HepG2 (cell line): ENCODE results near the gene PRAMEF12. TPM values are rescaled to one million over a fixed set of nuclear protein-coding genes. Genes with fewer than 3 reads are reported as not detected.
"Not testable (repeated sequence)": the region's sequence is repeated elsewhere in the genome, so short reads cannot be mapped to it uniquely, and the experiment has no call there.

Experiments
- ATAC-seq: fragments of 200-7000 bp; cut with Tn5 transposase; 3 replicates; pipeline ENCODE4 v1.9.1; 2020; ENCODE audit warnings: mild to moderate bottlenecking, moderate library complexity
- BruUV-seq: library from RNA; stranded (reverse); fragments of 400-500 nt; replicated peaks from 2 replicates; lab custom pipeline; 2021; lab: Mats Ljungman, UMichigan
- CTCF ChIA-PET: fragments of 300-600 bp; formaldehyde crosslinking; extraction: SDS; loops from one replicate; lab custom pipeline; 2021; ENCODE audit warnings: low total read pairs, inconsistent platforms, low intra/inter-chr PET ratio; lab: Yijun Ruan, JAX
- POLR2A ChIA-PET: fragments of 350-600 bp; sonication (Branson Sonifier 250); formaldehyde crosslinking; loops from one replicate; lab custom pipeline; 2020; ENCODE audit warnings: antibody characterized with exemption, inconsistent platforms; lab: Yijun Ruan, JAX
- DNase-seq: peaks from one replicate; pipeline ENCODE4 v3.0.0-alpha.2; 2015; ENCODE audit warnings: low spot score
- FAIRE-seq: peaks from 3 replicates; lab custom pipeline; 2011; peaks lifted over from hg19 to GRCh38; lab: Jason Lieb, UNC
- H2AFZ ChIP-seq: one replicate; pipeline ENCODE4 v1.6.1; 2011; ENCODE audit warnings: low read length, inconsistent platforms
- H3K27ac ChIP-seq: fragments of 300-600 bp; 3 replicates; pipeline ENCODE4 v1.8.0; 2011; ENCODE audit warnings: mixed run types, mild to moderate bottlenecking, mixed read lengths, low read length, inconsistent platforms; ENCODE audit not compliant: insufficient read depth; ENCODE audit errors: extremely low read length
- H3K27me3 ChIP-seq, 2 experiments: fragments of 200-600 bp in 1 of 2; 2 replicates in 1 of 2; 3 replicates in 1 of 2; pipeline versions ENCODE4 v1.6.0 to v1.8.0; 2011; ENCODE audit warnings: low read length in 2 of 2, mild to moderate bottlenecking in 2 of 2, moderate library complexity in 2 of 2, inconsistent platforms in 1 of 2; ENCODE audit not compliant: insufficient read depth in 2 of 2, control insufficient read depth in 1 of 2
- H3K36me3 ChIP-seq, 2 experiments: fragments of 200-600 bp in 1 of 2; replicated peaks in 1 of 2; 2 replicates in 1 of 2; 3 replicates in 1 of 2; pipeline versions ENCODE4 v1.5.1 to v1.8.0; 2011; ENCODE audit warnings: low read length in 2 of 2, inconsistent platforms in 1 of 2; ENCODE audit not compliant: insufficient read depth in 2 of 2, control insufficient read depth in 1 of 2
- H3K4me1 ChIP-seq: 2 replicates; pipeline ENCODE4 v1.5.1; 2012; ENCODE audit warnings: low read length, inconsistent platforms; ENCODE audit not compliant: insufficient read depth
- H3K4me2 ChIP-seq: 2 replicates; pipeline ENCODE4 v1.6.0; 2011; ENCODE audit warnings: low read depth, low read length, inconsistent platforms
- H3K4me3 ChIP-seq, 3 experiments: fragments of 200-600 bp in 1 of 3; sonication (generic), shearing (Covaris generic) in 1 of 3; replicated peaks in 1 of 3; 2 replicates each; pipeline ENCODE4 v1.5.1; 2011 to 2016; ENCODE audit warnings: low read length in 3 of 3, inconsistent platforms in 2 of 3, low read depth in 2 of 3, mild to moderate bottlenecking in 2 of 3, control low read depth in 1 of 3, mixed read lengths in 1 of 3; ENCODE audit not compliant: insufficient read depth in 1 of 3
- H3K79me2 ChIP-seq: one replicate; pipeline ENCODE4 v1.6.1; 2011; ENCODE audit warnings: low read length, inconsistent platforms; ENCODE audit not compliant: insufficient read depth
- H3K9ac ChIP-seq: 2 replicates; pipeline ENCODE4 v1.6.0; 2011; ENCODE audit warnings: mild to moderate bottlenecking, low read depth, low read length, inconsistent platforms; ENCODE audit not compliant: insufficient read depth
- H3K9me3 ChIP-seq: 2 replicates; pipeline ENCODE4 v1.5.1; 2012; ENCODE audit warnings: mild to moderate bottlenecking, low read length
- H4K20me1 ChIP-seq: 2 replicates; pipeline ENCODE4 v1.6.0; 2011; ENCODE audit warnings: inconsistent platforms, mild to moderate bottlenecking, low read length, moderate library complexity; ENCODE audit not compliant: insufficient read depth
- EP300 ChIP-seq, 3 experiments: sonication (generic) in 1 of 3; formaldehyde crosslinking in 1 of 3; IDR thresholded peaks; 2 replicates each; pipeline versions ENCODE4 v1.5.1 to v1.6.1; 2011 to 2020; ENCODE audit warnings: low read depth in 2 of 3, low read length in 2 of 3, borderline replicate concordance in 1 of 3, improper control_type of control experiment in 1 of 3, mild to moderate bottlenecking in 1 of 3, missing genetic modification reagents in 1 of 3, moderate library complexity in 1 of 3
- FOXP1 ChIP-seq, 2 experiments: fragments of 450-650 bp in 1 of 2; IDR thresholded peaks; 2 replicates each; pipeline ENCODE4 v1.6.1; 2017 to 2018; ENCODE audit warnings: antibody characterized with exemption in 1 of 2
- HNF4A ChIP-seq: sonication (generic); formaldehyde crosslinking; IDR thresholded peaks from 2 replicates; pipeline ENCODE4 v1.4.0; 2020; ENCODE audit warnings: missing genetic modification reagents
- NFKB2 ChIP-seq: sonication (generic); formaldehyde crosslinking; IDR thresholded peaks from 2 replicates; pipeline ENCODE4 v1.4.0; 2020; ENCODE audit warnings: missing genetic modification reagents, borderline replicate concordance
- SOX6 ChIP-seq, 2 experiments: fragments of 450-650 bp in 1 of 2; sonication (generic) in 1 of 2; formaldehyde crosslinking in 1 of 2; IDR thresholded peaks; 2 replicates each; pipeline versions ENCODE4 v1.4.0 to v1.6.1; 2017 to 2020; ENCODE audit warnings: antibody characterized with exemption in 1 of 2, mild to moderate bottlenecking in 1 of 2, missing genetic modification reagents in 1 of 2
- ZNF441 ChIP-seq: sonication (generic); formaldehyde crosslinking; IDR thresholded peaks from 2 replicates; pipeline ENCODE4 v1.7.0; 2021; ENCODE audit warnings: missing genetic modification reagents, borderline replicate concordance
- ZNF496 ChIP-seq: sonication (generic); formaldehyde crosslinking; IDR thresholded peaks from 2 replicates; pipeline ENCODE4 v1.8.1; 2023; ENCODE audit warnings: mild to moderate bottlenecking, moderate library complexity, missing genetic modification reagents; ENCODE audit not compliant: insufficient replicate concordance
- ZNF558 ChIP-seq: sonication (generic); formaldehyde crosslinking; IDR thresholded peaks from 2 replicates; pipeline ENCODE4 v1.9.0; 2022; ENCODE audit warnings: mild to moderate bottlenecking, missing genetic modification reagents, borderline replicate concordance
- ZNF850 ChIP-seq: sonication (generic); formaldehyde crosslinking; conservative IDR thresholded peaks from 2 replicates; pipeline ENCODE4 v1.9.0; 2021; ENCODE audit warnings: mild to moderate bottlenecking, missing genetic modification reagents
- ZSCAN21 ChIP-seq: sonication (generic); formaldehyde crosslinking; IDR thresholded peaks from 2 replicates; pipeline ENCODE4 v1.8.0; 2022; ENCODE audit warnings: mild to moderate bottlenecking, missing genetic modification reagents, moderate library complexity, borderline replicate concordance
- WGBS: methylation state at CpG from one replicate; pipeline ENCODE4 v1.1.6; 2017; ENCODE audit warnings: low lambda C conversion rate; 5-methylcytosine and 5-hydroxymethylcytosine counted together
- in situ Hi-C: cut with HindIII; loops from 2 replicates; pipeline ENCODE4 v1.10.0; 2017; ENCODE audit warnings: low pct_unique_long_range_greater_than_20kb; ENCODE audit not compliant: extremely low pct_ligation_motif_present
- intact Hi-C: fragments of 100-400 bp; cut with micrococcal nuclease; formaldehyde crosslinking; loops from one replicate; pipeline ENCODE4 v1.10.0; 2022; ENCODE audit not compliant: unreplicated experiment
- polyA plus RNA-seq, 8 experiments: library from polyadenylated mRNA; depleted of rRNA in 3 of 8; stranded (reverse) in 7 of 8; unstranded in 1 of 8; fragments of >200 nt; fragmentation: Illumina TruSeq in 4 of 8; extraction: Trizol in 4 of 8; gene quantifications; 2 replicates each; pipeline versions ENCODE4 v1.2.1 to v1.2.3, GENCODE V29; 2011 to 2016; ENCODE audit warnings: low read depth in 4 of 8, missing spikeins in 1 of 8, mixed read lengths in 1 of 8; ENCODE audit not compliant: insufficient read depth in 1 of 8
- total RNA-seq, 5 experiments: library from RNA; depleted of rRNA; stranded (reverse); fragments of >200 nt; fragmentation: Illumina TruSeq; extraction: Trizol; gene quantifications; 2 replicates each; pipeline ENCODE4 v1.2.3, GENCODE V29; 2016; ENCODE audit warnings: low read depth in 1 of 5
- TF ChIP-seq, protein P1 (sequence below): sonication (generic); formaldehyde crosslinking; IDR thresholded peaks from 2 replicates; pipeline ENCODE4 v1.9.0; 2022; ENCODE audit warnings: missing genetic modification reagents, mild to moderate bottlenecking, borderline replicate concordance
- TF ChIP-seq, protein P2 (sequence below): sonication (generic); formaldehyde crosslinking; IDR thresholded peaks from 2 replicates; pipeline ENCODE4 v1.4.0; 2020; ENCODE audit warnings: mild to moderate bottlenecking, missing genetic modification reagents

PRAMEF12 gene
- total and polyA plus RNA-seq, 2 of the 13 experiments (the other 11 are each of a cell fraction or from before 2014, with no cell fraction given), result not detected

DNA sequence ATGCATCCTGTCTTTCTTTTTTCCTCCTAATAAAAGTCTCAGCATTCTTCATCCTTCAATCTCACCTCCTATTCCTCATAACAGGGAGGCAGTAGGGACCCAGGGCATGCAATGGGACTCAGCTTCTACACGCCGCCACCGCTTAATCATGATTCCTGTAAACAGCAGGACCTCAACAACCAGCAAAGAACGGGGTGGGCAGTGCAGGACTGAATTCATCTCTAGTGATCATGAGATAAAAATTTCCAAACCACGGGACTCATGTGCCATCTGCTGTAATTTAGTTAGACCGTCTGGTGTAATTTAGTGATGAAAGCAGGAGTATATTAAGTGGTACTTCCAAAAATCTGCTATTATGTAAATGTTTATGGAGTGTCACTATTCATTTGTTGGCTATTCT, 5.4 kb downstream of the PRAMEF12 start:
- TF ChIP-seq ZNF558 (CRISPR knock-in tag), result no peak
- TF ChIP-seq ZNF441 (CRISPR knock-in tag), result no peak
- TF ChIP-seq, protein P1, sequence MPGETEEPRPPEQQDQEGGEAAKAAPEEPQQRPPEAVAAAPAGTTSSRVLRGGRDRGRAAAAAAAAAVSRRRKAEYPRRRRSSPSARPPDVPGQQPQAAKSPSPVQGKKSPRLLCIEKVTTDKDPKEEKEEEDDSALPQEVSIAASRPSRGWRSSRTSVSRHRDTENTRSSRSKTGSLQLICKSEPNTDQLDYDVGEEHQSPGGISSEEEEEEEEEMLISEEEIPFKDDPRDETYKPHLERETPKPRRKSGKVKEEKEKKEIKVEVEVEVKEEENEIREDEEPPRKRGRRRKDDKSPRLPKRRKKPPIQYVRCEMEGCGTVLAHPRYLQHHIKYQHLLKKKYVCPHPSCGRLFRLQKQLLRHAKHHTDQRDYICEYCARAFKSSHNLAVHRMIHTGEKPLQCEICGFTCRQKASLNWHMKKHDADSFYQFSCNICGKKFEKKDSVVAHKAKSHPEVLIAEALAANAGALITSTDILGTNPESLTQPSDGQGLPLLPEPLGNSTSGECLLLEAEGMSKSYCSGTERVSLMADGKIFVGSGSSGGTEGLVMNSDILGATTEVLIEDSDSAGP, result no peak
- no peak for TF ChIP-seq SOX6 (IDR thresholded peaks at IDR 0.05)
- TF ChIP-seq SOX6 (CRISPR knock-in tag; IDR thresholded peaks at IDR 0.05), result no peak
- no peak for TF ChIP-seq FOXP1 (IDR thresholded peaks at IDR 0.05)
- TF ChIP-seq FOXP1 (CRISPR knock-in tag; IDR thresholded peaks at IDR 0.05), result no peak
- TF ChIP-seq EP300 (IDR thresholded peaks at IDR 0.05; ENCODE audit: low read depth in 2 of 2, low read length in 2 of 2), result no peak
- TF ChIP-seq EP300 (CRISPR knock-in tag; IDR thresholded peaks at IDR 0.05; ENCODE audit: borderline replicate concordance), result no peak
- TF ChIP-seq, protein P2, sequence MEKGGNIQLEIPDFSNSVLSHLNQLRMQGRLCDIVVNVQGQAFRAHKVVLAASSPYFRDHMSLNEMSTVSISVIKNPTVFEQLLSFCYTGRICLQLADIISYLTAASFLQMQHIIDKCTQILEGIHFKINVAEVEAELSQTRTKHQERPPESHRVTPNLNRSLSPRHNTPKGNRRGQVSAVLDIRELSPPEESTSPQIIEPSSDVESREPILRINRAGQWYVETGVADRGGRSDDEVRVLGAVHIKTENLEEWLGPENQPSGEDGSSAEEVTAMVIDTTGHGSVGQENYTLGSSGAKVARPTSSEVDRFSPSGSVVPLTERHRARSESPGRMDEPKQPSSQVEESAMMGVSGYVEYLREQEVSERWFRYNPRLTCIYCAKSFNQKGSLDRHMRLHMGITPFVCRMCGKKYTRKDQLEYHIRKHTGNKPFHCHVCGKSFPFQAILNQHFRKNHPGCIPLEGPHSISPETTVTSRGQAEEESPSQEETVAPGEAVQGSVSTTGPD, result no peak
- no peak for TF ChIP-seq ZNF850 (CRISPR knock-in tag)
- no peak for TF ChIP-seq ZNF496 (CRISPR knock-in tag)
- TF ChIP-seq NFKB2, result no peak
- TF ChIP-seq HNF4A, result no peak
- no peak for TF ChIP-seq ZSCAN21 (CRISPR knock-in tag)
- TF ChIP-seq, all 625 proteins: peak for 0
- Histone ChIP-seq H3K4me3 (no peak overlapping the region), H3K27me3 (peaks cover 6 to 43% of the 10 kb centered on the region in 2 experiments), H3K4me2 (no peak overlapping the region), H3K27ac (no peak overlapping the region), H3K9me3 (no peaks in the 10 kb centered on the region), H3K9ac (no peak overlapping the region), H3K79me2 (no peaks in the 10 kb centered on the region), H2AFZ (no peak overlapping the region), H3K4me1 (no peaks in the 10 kb centered on the region), H3K36me3 (no peaks in the 10 kb centered on the region), H4K20me1 (no peaks in the 10 kb centered on the region)
- ChIA-PET CTCF (no interaction called here), POLR2A (no interaction called here)
- BruUV-seq, result no TSS peak
- no peak for DNase-seq
- no peak for ATAC-seq
- no peak for FAIRE-seq
- 18% methylated on average over 6 of the region's 6 CpGs for WGBS
- intact Hi-C loops (no loop called here), in situ Hi-C loops (loop anchor here (10.0 kb wide), 1 partner anchor 504 kb away; no protein-coding TSS in a partner anchor)

DNA sequence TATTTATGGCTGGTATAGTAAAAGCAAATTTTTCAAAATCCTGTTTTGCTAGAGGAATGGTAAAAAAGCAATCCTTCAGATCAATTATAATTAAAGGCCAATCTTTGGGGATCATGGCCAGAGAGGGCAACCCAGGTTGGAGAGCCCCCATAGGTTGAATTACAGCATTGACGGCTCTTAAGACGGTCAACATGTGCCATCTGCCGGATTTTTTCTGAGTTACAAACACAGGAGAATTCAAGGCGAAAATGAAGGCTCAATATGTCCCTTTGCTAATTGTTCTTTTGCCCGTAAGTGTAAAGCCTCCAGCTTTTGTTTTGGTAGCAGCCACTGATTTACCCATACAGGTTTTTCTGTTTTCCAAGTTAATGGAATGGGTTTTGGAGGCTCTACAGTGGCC, 8.0 kb downstream of the PRAMEF12 start:
- H3K4me1 ChIP-seq, H3K4me3 ChIP-seq, DNase-seq, H2AFZ ChIP-seq, H3K36me3 ChIP-seq, ATAC-seq, H4K20me1 ChIP-seq, POLR2A ChIA-PET, in situ Hi-C loops, H3K4me2 ChIP-seq, intact Hi-C loops, H3K79me2 ChIP-seq, H3K27ac ChIP-seq, BruUV-seq, H3K9ac ChIP-seq, CTCF ChIA-PET: not testable (repeated sequence)
- WGBS, result no CpG with 5 or more reads among the region's 5 CpGs
- peaks cover 2 to 23% of the 10 kb centered on the region in 2 experiments; a peak in 2 of 5 replicates for H3K27me3 ChIP-seq
- H3K9me3 ChIP-seq, result peaks cover 17% of the 10 kb centered on the region
- peak; percentile 15 for FAIRE-seq
